SK-N-SH (cell line): ENCODE data around the gene IBTK. TPM values are rescaled to one million over a fixed set of nuclear protein-coding genes. Genes with fewer than 3 reads are reported as not detected.

ENCODE experiments used
- CTCF ChIA-PET: fragments of 300-600, 350-600 bp; formaldehyde crosslinking; extraction: SDS; loops from one replicate; lab custom pipeline; 2021; lab: Yijun Ruan, JAX
- POLR2A ChIA-PET: fragments of 350-600 bp; sonication (Branson Sonifier 250); formaldehyde crosslinking; extraction: SDS; loops from one replicate; lab custom pipeline; 2020; ENCODE audit warnings: antibody characterized with exemption, inconsistent platforms; lab: Yijun Ruan, JAX
- DNase-seq: peaks from one replicate; pipeline ENCODE4 v3.0.0; 2012
- H2AFZ ChIP-seq: fragments of 200-600 bp; sonication (generic); 2 replicates; pipeline ENCODE4 v1.8.1; 2016; ENCODE audit warnings: antibody characterized with exemption, mild to moderate bottlenecking, low read depth
- H3F3A ChIP-seq: fragments of 200-600 bp; sonication (generic); replicated peaks from 2 replicates; pipeline ENCODE3; 2016; ENCODE audit warnings: antibody characterized with exemption, mild to moderate bottlenecking; ENCODE audit not compliant: insufficient read depth
- H3K27ac ChIP-seq, 2 experiments: fragments of 200-500 bp in 1 of 2; fragments of 200-600 bp in 1 of 2; sonication (Bioruptor generic) in 1 of 2; sonication (generic), shearing (Covaris generic) in 1 of 2; 2 replicates each; pipeline versions ENCODE4 v1.5.1 to v1.6.1; 2014 to 2016; ENCODE audit warnings: low read depth in 2 of 2, inconsistent platforms in 1 of 2, low read length in 1 of 2, mild to moderate bottlenecking in 1 of 2, mixed read lengths in 1 of 2
- H3K27me3 ChIP-seq: fragments of 200-600 bp; sonication (generic), shearing (Covaris generic); 2 replicates; pipeline ENCODE4 v1.6.1; 2016; ENCODE audit warnings: mixed run types; ENCODE audit not compliant: insufficient read depth
- H3K36me3 ChIP-seq, 2 experiments: fragments of 200-500 bp in 1 of 2; fragments of 200-600 bp in 1 of 2; sonication (Bioruptor generic) in 1 of 2; sonication (generic) in 1 of 2; replicated peaks in 1 of 2; 2 replicates each; pipeline versions ENCODE3 to v1.5.1; 2014 to 2016; ENCODE audit warnings: low read length in 1 of 2, mild to moderate bottlenecking in 1 of 2; ENCODE audit not compliant: insufficient read depth in 2 of 2, control insufficient read depth in 1 of 2
- H3K4me1 ChIP-seq, 2 experiments: fragments of 200-500 bp in 1 of 2; fragments of 200-600 bp in 1 of 2; sonication (Bioruptor generic) in 1 of 2; sonication (generic), shearing (Covaris generic) in 1 of 2; 2 replicates each; pipeline versions ENCODE4 v1.5.1 to v1.6.1; 2014 to 2016; ENCODE audit warnings: low read depth in 1 of 2, low read length in 1 of 2, mixed run types in 1 of 2; ENCODE audit not compliant: insufficient read depth in 2 of 2, control insufficient read depth in 1 of 2
- H3K4me2 ChIP-seq: fragments of 200-600 bp; sonication (generic), shearing (Covaris generic); 2 replicates; pipeline ENCODE4 v1.6.1; 2017; ENCODE audit warnings: mixed run types
- H3K4me3 ChIP-seq, 2 experiments: fragments of 200-500 bp in 1 of 2; fragments of 200-600 bp in 1 of 2; sonication (Bioruptor generic) in 1 of 2; sonication (generic), shearing (Covaris generic) in 1 of 2; 2 replicates each; pipeline versions ENCODE4 v1.5.1 to v1.8.1; 2014 to 2016; ENCODE audit warnings: low read depth in 2 of 2, inconsistent platforms in 1 of 2, low read length in 1 of 2, mild to moderate bottlenecking in 1 of 2, mixed read lengths in 1 of 2, moderate library complexity in 1 of 2
- H3K79me2 ChIP-seq: fragments of 200-600 bp; sonication (generic); 2 replicates; pipeline ENCODE4 v1.8.1; 2017; ENCODE audit warnings: mild to moderate bottlenecking; ENCODE audit not compliant: insufficient read depth
- H3K9ac ChIP-seq: fragments of 200-600 bp; sonication (generic); 2 replicates; pipeline ENCODE4 v1.6.1; 2017; ENCODE audit warnings: mixed run types
- H3K9me2 ChIP-seq: fragments of 200-600 bp; sonication (generic); 2 replicates; pipeline ENCODE4 v1.6.1; 2017; ENCODE audit warnings: mixed run types
- H3K9me3 ChIP-seq: fragments of 200-600 bp; sonication (generic); 2 replicates; pipeline ENCODE4 v1.6.1; 2017; ENCODE audit warnings: mixed run types, mild to moderate bottlenecking, moderate library complexity
- H4K20me1 ChIP-seq: fragments of 200-600 bp; sonication (generic); 2 replicates; pipeline ENCODE4 v1.6.1; 2017; ENCODE audit warnings: mild to moderate bottlenecking, mixed run types; ENCODE audit not compliant: insufficient read depth
- CHD2 ChIP-seq: fragments of 150-350 bp; IDR thresholded peaks from 2 replicates; pipeline ENCODE4 v1.6.1; 2018; ENCODE audit warnings: low read length; ENCODE audit not compliant: partially characterized antibody
- EZH2phosphoT487 ChIP-seq: fragments of 200-600 bp; sonication (generic); IDR thresholded peaks from 2 replicates; pipeline ENCODE4 v1.6.1; 2017; ENCODE audit warnings: low read depth, mixed run types, mild to moderate bottlenecking, antibody characterized with exemption, moderate library complexity, borderline replicate concordance
- GABPA ChIP-seq: IDR thresholded peaks from 2 replicates; pipeline ENCODE4 v1.4.0; 2012; ENCODE audit warnings: low read depth, mild to moderate bottlenecking
- GATA2 ChIP-seq: sonication (generic); formaldehyde crosslinking; IDR thresholded peaks from 2 replicates; pipeline ENCODE4 v1.5.0; 2020; ENCODE audit warnings: mild to moderate bottlenecking, missing genetic modification reagents
- IRF3 ChIP-seq: fragments of 150-350 bp; IDR thresholded peaks from 2 replicates; pipeline ENCODE4 v1.6.1; 2016; ENCODE audit warnings: mild to moderate bottlenecking, low read depth, low read length
- MAX ChIP-seq: IDR thresholded peaks from 2 replicates; pipeline ENCODE4 v1.4.0; 2012; ENCODE audit warnings: low read depth
- PBX3 ChIP-seq: IDR thresholded peaks from 2 replicates; pipeline ENCODE4; 2012
- RAD21 ChIP-seq: IDR thresholded peaks from 2 replicates; pipeline ENCODE4 v1.6.1; 2012; ENCODE audit warnings: mild to moderate bottlenecking, low read length
- RFX5 ChIP-seq: IDR thresholded peaks from 2 replicates; pipeline ENCODE4 v1.6.1; 2012; ENCODE audit warnings: mild to moderate bottlenecking, improper control_type of control experiment, low read length
- RXRA ChIP-seq: IDR thresholded peaks from 2 replicates; pipeline ENCODE4 v1.4.0; 2012; ENCODE audit warnings: low read depth, mild to moderate bottlenecking, borderline replicate concordance
- SIN3A ChIP-seq: IDR thresholded peaks from 2 replicates; pipeline ENCODE4 v1.6.1; 2012; ENCODE audit warnings: low read depth, mild to moderate bottlenecking, low read length, moderate library complexity, borderline replicate concordance
- SMC3 ChIP-seq: IDR thresholded peaks from 2 replicates; pipeline ENCODE4 v1.6.1; 2012; ENCODE audit warnings: low read depth, low read length, improper control_type of control experiment
- TAF1 ChIP-seq: IDR thresholded peaks from 2 replicates; pipeline ENCODE4 v1.6.1; 2012; ENCODE audit warnings: low read depth, mild to moderate bottlenecking, low read length, moderate library complexity, borderline replicate concordance
- TCF12 ChIP-seq: IDR thresholded peaks from 2 replicates; pipeline ENCODE4 v1.4.0; 2012
- TEAD4 ChIP-seq: IDR thresholded peaks from 2 replicates; pipeline ENCODE4 v1.4.0; 2012; ENCODE audit warnings: mild to moderate bottlenecking, borderline replicate concordance; ENCODE audit not compliant: insufficient read depth
- USF1 ChIP-seq: IDR thresholded peaks from 2 replicates; pipeline ENCODE4 v1.4.0; 2012; ENCODE audit warnings: low read depth, borderline replicate concordance
- ZBTB33 ChIP-seq: IDR thresholded peaks from 2 replicates; pipeline ENCODE4 v1.4.0; 2012; ENCODE audit warnings: low read depth, borderline replicate concordance
- WGBS: methylation state at CpG from one replicate; pipeline ENCODE4 v1.1.6; 2017; ENCODE audit warnings: low lambda C conversion rate; 5-methylcytosine and 5-hydroxymethylcytosine counted together
- polyA plus RNA-seq, 3 experiments: library from polyadenylated mRNA; depleted of rRNA; stranded (reverse); fragments of >200 nt; gene quantifications; 2 replicates each; pipeline ENCODE4 v1.2.3, GENCODE V29; 2012

IBTK gene
- polyA plus RNA-seq, 1 of the 3 experiments (the other 2 are of a cell fraction), result 9.5 TPM

GRCh38 chr6:82216549-82216948 is 31.0 kb downstream of the IBTK start:
- Histone ChIP-seq H3K9ac (no peak overlapping the region), H3F3A (peaks cover under 1% of the 10 kb centered on the region), H3K9me2 (no peaks in the 10 kb centered on the region), H3K36me3 (peaks cover 66 to 86% of the 10 kb centered on the region in 2 experiments), H3K4me1 (no peaks in the 10 kb centered on the region), H3K27me3 (no peaks in the 10 kb centered on the region), H3K27ac (no peak overlapping the region), H2AFZ (no peak overlapping the region), H3K4me2 (no peak overlapping the region), H3K79me2 (0 out of 2 replicates have a peak, but pooled peaks cover 3% of the 10 kb centered on the region), H3K9me3 (no peaks in the 10 kb centered on the region), H4K20me1 (no peaks in the 10 kb centered on the region), H3K4me3 (no peak overlapping the region)
- no peak for TF ChIP-seq SIN3A
- TF ChIP-seq SMC3, result no peak
- TF ChIP-seq USF1, result no peak
- TF ChIP-seq TAF1, result no peak
- TF ChIP-seq TEAD4, result no peak
- TF ChIP-seq PBX3, result no peak
- no peak for TF ChIP-seq TCF12
- TF ChIP-seq RAD21, result no peak
- TF ChIP-seq ZBTB33, result no peak
- no peak for TF ChIP-seq EZH2phosphoT487
- no peak for TF ChIP-seq MAX
- no peak for TF ChIP-seq RFX5
- no peak for TF ChIP-seq GATA2
- no peak for TF ChIP-seq CHD2
- no peak for TF ChIP-seq IRF3
- no peak for TF ChIP-seq GABPA
- TF ChIP-seq RXRA, result no peak
- DNase-seq, result no peak
- ChIA-PET CTCF (no interaction called here), POLR2A (no interaction called here)
- WGBS, result 82% methylated on average over 2 of the region's 2 CpGs
